GM13976 (cell line): Measurements from ENCODE around the gene CSF2RB.
A peak's percentile ranks its signal among the peaks of the same experiment; 100 is the strongest.

ENCODE experiments used
- DNase-seq: peaks from one replicate; pipeline ENCODE4 v3.0.0; 2012; ENCODE audit warnings: low spot score
- CTCF ChIP-seq: IDR thresholded peaks from 2 replicates; pipeline ENCODE4 v1.5.1; 2012; ENCODE audit warnings: borderline replicate concordance, mild to moderate bottlenecking; ENCODE audit not compliant: insufficient read depth; ENCODE audit errors: extremely low read depth, missing control alignments, control extremely low read depth
- in situ Hi-C: fragments of 300-500 bp; cut with MboI; formaldehyde crosslinking; loops from one replicate; pipeline ENCODE4 v1.12.0; 2022; ENCODE audit warnings: low sequenced_read_pairs, mixed read lengths, inconsistent platforms; ENCODE audit not compliant: unreplicated experiment

Gene CSF2RB

GRCh38 chr22:36924151-36924698, 10.8 kb downstream of the CSF2RB start:
- in situ Hi-C loops, result no loop called here
- TF ChIP-seq CTCF, result no peak
- DNase-seq, result no peak

- no peak for TF ChIP-seq CTCF
- peak; percentile 24 for DNase-seq
- in situ Hi-C loops, result no loop called here
These were observed 12.2 kb downstream of the CSF2RB start for GRCh38 chr22:36925388-36926290.

- TF ChIP-seq CTCF, result no peak
- in situ Hi-C loops, result no loop called here
- DNase-seq, result no peak
These were observed 12.9 kb downstream of the CSF2RB start for GRCh38 chr22:36926309-36926708.

- in situ Hi-C loops, result no loop called here
- TF ChIP-seq CTCF, result no peak
- DNase-seq, result no peak
These were observed 13.4 kb downstream of the CSF2RB start for GRCh38 chr22:36926721-36927435.

- no peak for TF ChIP-seq CTCF
- no peak for DNase-seq
- in situ Hi-C loops, result no loop called here
These were observed 14.2 kb downstream of the CSF2RB start for GRCh38 chr22:36927671-36928070.

GRCh38 chr22:36928196-36928595, 14.8 kb downstream of the CSF2RB start:
- TF ChIP-seq CTCF, result no peak
- no peak for DNase-seq
- in situ Hi-C loops, result no loop called here
